Suppressor macrophage (primary cell): ENCODE results near the gene CGN.
"Not testable (repeated sequence)": the region's sequence is repeated elsewhere in the genome, so short reads cannot be mapped to it uniquely, and the experiment has no call there.

Source experiments
- DNase-seq, 4 experiments: peaks; one replicate each; pipeline ENCODE4 v3.0.0-alpha.2; 2020 to 2022

The CGN gene

DNA sequence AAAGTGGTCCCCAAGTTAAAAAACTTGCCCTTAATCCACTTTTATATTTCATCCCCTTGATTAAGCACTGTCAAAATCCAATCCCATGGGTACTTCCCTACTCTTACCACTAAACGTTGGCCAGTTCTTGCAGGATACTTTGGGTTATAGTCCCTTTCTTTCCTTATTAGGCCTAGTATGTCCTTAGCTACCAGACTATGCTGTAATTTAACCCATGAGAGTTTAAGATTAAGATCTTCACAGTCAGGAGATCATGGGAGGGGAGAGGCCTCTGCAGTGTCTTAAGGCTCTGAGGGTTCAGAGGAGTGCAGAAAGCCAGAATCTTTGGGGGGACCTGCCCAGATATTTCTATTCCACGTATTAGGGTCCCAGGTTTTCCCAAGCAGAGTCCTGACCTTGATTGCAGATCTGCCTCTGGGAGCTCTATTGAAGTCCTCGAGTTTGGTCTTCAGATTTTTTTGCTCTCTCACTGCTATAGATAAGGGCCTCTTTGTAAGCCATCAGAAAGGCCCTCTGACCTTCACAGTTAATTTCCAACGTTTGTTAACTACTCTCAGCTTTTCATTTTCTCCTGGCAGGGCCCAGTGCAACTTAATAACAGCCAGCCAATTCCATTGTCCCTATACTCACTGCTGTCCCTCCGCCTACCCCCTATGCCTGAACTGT lies 9.0 kb upstream of the CGN start:
- DNase-seq, result no peak

- DNase-seq, result no peak
Observed at GRCh38 chr1:151502859-151503780, 8.1 kb upstream of the CGN start.

DNA sequence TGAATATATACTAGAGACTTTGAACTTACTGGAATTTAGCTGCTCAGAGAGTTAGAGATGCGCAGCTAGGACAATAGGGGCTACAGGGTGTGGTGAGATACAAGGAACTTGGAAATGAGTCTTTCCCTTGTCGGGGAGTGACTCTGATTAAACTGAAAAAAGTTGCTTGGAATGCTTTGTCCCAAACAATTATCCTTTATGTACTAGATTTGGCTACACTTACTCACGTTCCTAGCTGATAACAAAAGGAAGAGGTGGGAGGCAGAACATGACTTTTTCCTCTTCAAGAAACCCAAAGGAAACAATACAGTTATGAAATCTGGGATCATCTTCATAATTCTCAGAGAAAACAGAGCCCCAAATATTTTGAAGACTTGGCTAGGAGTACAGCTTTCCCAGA lies 6.9 kb upstream of the CGN start:
- no peak for DNase-seq

GRCh38 chr1:151504759-151505158 lies 6.4 kb upstream of the CGN start:
- DNase-seq, result no peak

GRCh38 chr1:151508833-151509232 lies 2.4 kb upstream of the CGN start:
- DNase-seq, result no peak

GRCh38 chr1:151509350-151510019 lies 1.7 kb upstream of the CGN start:
- no peak for DNase-seq

- DNase-seq, result no peak
Observed at GRCh38 chr1:151510020-151510405, 1.2 kb upstream of the CGN start.

DNA sequence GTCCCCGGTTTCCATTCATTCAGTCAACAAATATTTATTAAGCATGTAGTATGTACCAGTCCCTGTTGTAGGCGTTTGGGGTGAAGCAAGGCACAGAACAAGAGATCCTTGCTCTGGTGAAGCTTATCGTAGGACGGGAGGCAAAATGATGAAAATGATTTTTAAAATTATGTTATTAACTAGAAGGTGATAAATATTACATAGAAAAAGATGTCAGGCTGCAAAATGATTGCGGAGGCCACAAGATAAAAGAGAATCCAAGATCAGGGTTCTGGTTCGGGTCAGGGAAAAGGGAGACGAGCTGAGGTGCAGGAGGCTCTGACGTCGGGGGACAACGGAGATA lies 602 bp upstream of the CGN start:
- DNase-seq, result no peak

DNA sequence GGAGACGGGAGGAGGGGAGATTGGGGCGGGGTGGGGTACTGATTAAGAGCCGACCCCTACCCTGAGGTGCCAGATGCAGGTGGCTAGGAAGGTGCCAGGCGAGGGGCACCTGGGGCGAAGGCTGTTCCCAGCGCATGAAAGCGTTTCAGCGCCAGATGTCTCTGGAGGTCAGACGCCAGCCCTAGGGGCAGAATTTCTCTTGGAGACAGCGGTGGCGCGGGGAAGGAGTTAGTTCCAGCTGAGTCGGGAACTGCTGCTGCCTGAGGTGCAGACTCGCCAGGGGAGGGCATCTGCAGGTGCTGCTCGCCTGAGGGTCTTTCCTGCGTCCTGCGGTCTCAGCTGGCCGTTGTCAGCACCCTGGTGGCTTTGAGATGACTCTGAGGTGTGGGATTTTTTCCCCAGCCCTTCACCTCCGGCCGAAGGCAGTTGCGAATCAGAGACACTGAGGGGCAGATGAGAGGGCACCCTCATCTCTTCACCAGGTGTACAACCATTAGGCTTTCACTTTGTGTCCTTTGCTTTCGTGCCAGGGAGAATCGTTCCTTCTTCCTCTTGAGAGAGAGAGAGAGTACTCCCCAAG lies 539 bp downstream of the CGN start:
- DNase-seq, result peak in 3 of 4 experiments; percentile 27 to 43 (median 41)

DNA sequence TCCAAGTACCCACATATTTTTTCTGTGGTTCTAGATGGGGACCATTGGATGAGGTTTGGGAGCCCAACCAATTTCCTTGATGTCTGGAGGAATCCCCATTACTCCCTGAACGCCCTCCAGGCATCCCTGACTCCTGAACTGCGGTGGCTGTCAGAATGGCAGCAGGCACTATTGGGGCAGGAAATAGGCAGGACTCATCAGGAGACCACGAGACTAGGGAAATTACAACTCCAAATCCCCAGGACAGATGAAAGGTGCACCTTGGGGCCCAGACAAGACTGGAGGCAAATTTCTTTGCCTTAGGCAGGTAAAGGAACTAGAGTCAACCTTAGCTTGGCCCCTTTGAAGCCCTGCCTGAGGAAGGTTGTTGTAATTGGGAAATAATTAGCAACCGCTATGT lies 1.1 kb downstream of the CGN start:
- no peak for DNase-seq

DNA sequence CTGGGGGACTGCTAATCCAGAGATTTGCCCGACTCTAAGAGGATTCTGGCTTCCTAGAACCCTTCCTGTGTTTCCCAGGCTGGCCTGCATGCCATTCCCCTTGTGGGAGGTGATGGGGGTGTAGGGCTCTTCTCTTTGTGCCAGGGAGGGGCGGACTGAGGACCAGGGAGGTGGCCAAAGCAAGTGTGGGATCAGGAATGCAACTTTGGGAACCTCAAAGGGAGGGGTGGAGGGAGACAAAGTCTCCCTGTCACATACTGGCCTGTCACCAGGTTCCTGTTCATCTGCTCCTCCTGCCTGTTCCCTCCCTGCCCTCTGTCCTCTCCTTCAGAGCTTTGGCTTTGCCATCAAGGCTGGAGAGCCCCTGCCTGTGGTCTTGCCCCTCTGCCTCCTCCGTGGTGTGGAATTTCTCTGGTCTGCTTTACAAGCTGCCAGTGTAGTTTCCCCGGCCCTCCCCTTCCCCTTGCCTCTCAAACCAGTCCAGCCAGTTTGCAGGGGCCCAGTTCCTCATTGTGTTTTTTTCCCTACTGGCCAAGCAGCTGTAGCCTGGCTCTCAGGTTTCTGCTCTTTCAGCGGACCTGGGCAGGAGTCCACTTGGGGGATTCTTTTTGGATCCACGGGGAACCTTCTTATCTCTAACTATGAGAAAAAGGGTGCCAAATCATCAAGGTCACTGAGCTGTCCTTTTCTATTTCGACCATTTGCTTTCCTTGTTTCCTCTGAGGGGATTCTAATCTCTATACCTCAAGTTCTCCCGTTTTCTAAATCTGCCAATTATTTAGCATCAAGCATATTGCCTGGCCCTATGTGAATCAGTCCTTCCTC lies 1.8 kb downstream of the CGN start:
- DNase-seq, result peak; percentile 17 to 49 (median 30)

DNA sequence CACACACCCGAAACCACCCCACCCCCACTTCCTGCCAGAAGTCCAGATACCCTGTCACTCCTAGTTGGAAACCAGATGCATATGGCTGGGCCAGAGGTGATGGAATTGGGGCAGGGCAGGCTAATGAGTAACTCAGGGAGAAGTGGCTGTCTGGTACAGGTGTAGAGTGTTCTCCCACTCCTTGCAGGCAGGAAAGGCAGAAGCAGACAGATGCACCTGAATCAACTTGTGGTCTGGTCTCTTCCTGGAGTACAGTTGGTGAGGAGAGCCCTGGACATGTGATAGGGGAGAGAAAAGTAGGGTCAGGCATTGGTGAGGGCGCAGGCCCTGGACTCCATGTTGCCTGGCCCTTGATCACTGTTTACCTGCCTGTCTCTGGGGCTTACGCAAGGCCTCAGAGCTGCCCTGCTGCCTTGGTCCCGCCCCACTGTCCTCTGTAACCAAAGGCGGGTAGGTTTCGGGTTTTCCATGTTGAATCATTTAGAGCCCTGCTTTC lies 2.5 kb downstream of the CGN start:
- DNase-seq, result peak in 3 of 4 experiments; percentile 14 to 28 (median 27)

DNA sequence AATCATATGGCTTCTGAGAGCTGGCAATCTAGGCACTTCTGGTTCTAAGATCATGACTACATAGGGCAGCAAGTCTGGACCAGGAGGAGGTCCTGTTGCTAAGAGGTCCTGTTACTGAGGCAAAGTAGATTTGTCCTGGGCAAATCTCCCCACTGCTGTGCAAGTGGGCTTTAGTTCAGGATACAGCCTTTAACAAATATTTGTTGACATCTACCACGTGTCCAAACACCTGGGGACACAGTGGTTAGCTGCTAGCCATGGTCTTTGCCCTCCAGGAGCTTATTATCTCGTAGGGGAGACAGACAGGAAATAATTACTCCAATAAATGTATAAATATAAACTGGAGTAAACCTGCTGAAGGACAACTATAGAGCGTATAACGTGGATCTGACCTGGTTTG lies 3.2 kb downstream of the CGN start:
- DNase-seq, result no peak

DNA sequence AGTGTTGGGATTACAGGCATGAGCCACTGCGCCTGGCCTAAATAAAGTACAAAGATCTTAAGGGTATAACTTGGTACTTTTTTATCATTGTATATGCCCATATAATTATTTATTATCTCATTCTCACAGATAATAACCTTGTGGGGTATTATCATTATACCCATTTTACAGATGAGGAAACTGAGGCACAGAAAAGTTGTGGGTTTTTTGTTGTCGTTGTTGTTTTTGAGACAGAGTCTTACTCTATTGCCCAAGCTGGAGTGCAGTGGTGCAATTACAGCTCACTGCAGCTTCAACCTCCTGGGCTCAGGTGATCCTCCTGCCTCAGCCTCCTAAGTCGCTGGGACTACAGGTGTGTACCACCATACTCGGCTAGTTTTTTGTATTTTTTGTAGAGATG lies 4.1 kb downstream of the CGN start:
- DNase-seq, result no peak

DNA sequence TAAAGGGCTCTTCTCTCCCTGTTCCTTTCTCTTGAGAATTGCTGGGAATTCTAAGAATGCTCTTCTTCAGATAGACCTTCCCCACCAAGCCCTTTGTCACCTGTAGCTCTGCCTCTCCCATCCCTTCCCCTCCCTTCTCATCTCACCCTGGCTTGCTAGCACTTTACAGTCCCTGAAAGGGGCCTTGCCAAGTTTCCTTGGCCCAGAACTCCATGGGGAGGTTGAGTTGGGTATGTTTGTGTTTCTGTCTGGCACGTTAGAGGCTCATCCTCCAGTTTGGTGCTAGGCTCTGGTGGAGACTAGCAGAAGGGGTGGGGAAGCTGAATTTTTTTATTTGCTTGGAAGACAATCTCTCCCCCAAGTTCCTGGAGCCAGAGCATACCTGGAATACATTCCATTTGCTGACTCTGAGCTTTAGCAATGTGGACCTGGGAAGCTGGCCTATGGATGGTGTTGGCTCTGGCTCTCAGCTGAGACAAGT lies 4.9 kb downstream of the CGN start:
- no peak for DNase-seq

GRCh38 chr1:151518431-151518830 lies 7.2 kb downstream of the CGN start:
- no peak for DNase-seq

DNA sequence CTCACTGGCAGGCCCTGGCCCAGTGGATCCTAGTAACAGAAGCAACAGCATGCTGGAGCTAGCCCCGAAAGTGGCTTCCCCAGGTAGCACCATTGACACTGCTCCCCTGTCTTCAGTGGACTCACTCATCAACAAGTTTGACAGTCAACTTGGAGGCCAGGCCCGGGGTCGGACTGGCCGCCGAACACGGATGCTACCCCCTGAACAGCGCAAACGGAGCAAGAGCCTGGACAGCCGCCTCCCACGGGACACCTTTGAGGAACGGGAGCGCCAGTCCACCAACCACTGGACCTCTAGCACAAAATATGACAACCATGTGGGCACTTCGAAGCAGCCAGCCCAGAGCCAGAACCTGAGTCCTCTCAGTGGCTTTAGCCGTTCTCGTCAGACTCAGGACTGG lies 7.7 kb downstream of the CGN start:
- DNase-seq, result no peak

DNA sequence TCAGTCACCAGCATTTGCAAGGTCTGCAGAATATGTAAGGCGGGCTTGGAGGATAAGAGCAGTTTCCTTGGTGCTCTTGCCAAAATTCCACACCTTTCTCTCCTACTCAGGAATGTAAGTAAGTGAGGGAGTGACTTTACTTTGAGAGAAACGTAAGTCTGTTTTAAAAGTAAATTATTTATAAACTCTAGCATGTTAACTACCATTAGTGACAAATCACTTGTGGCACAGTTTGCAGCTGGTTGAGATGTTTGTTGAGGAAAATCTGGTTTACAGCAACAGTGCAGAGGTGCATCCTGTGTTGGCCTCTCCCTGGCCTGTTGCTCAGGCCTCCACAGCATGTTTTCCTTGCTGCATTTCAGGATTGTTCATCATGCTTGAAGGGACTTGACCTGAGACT lies 8.5 kb downstream of the CGN start:
- no peak for DNase-seq

DNA sequence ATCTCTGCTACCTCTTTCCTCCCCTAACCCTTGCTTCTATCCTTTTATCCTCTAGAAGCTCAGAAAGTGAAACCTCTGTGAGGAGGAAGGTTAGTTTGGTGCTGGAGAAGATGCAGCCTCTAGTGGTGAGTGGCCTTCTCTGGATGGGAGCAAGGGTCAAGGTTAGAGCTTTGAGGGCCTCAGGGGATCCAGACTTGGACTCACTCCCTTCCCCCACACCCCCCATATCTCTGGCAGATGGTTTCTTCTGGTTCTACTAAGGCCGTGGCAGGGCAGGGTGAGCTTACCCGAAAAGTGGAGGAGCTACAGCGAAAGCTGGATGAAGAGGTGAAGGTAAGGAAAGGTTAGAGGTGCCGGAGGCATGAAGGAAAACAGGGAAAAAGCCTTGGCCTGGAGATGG lies 9.2 kb downstream of the CGN start:
- DNase-seq, result peak in 1 of 4 experiments; percentile 19

DNA sequence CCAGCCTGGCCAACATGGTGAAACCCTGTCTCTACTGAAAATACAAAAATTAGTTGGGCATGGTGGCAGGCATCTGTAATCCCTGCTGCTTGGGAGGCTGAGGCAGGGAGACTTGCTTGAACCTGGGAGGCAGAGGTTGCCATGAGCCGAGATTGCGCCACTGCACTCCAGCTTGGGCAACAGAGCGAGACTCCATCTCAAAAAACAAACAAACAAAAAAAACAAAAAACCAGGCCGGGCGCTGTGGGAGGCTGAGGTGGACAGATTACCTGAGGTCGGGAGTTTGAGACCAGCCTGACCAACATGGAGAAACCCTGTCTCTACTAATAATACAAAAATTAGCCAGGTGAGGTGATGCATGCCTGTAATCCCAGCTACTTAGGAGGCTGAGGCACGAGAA lies 11.2 kb downstream of the CGN start:
- not testable (repeated sequence) for DNase-seq

DNA sequence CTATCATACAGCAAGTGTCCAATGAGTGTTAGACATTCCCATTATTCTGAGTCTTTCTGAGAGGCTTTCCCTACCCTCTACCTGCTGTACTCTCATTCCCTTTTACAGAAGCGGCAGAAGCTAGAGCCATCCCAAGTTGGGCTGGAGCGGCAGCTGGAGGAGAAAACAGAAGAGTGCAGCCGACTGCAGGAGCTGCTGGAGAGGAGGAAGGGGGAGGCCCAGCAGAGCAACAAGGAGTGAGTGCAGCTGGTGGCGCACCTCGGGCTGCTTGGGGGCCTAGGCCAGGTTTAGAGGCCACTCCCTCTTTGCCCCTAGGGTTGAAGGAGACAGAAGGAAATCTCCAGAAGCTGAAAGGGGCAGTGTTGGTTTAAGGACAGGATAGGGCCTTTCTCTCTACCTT lies 12.1 kb downstream of the CGN start:
- DNase-seq, result no peak

GRCh38 chr1:151524736-151525135 lies 13.5 kb downstream of the CGN start:
- DNase-seq, result no peak
